ENCODE results near the gene LTBP2.

LTBP2 gene

GRCh38 chr14:74611650-74612349 is at the start of gene LTBP2:
TSS of gene LTBP2 (minus strand) at chr14:74612237. CDS start at chr14:74611944, 293 bp downstream.
- DNase-seq = peak; percentile 84

GRCh38 chr14:74660863-74661262 is 48.8 kb upstream of the LTBP2 start:
- no peak for DNase-seq

- DNase-seq = no peak
Observed at GRCh38 chr14:74660167-74660566, 48.1 kb upstream of the LTBP2 start.

GRCh38 chr14:74658535-74659131 is 46.6 kb upstream of the LTBP2 start:
- no peak for DNase-seq

GRCh38 chr14:74656964-74657363 is 44.9 kb upstream of the LTBP2 start:
- DNase-seq = no peak

- DNase-seq = no peak
Observed at GRCh38 chr14:74655599-74656395, 43.8 kb upstream of the LTBP2 start.

GRCh38 chr14:74654931-74655330 is 42.9 kb upstream of the LTBP2 start:
- DNase-seq = no peak

GRCh38 chr14:74653386-74654138 is 41.5 kb upstream of the LTBP2 start:
- peak; percentile 56 for DNase-seq

- no peak for DNase-seq
Observed at GRCh38 chr14:74652541-74652940, 40.5 kb upstream of the LTBP2 start.

GRCh38 chr14:74650927-74651686 is 39.1 kb upstream of the LTBP2 start:
- no peak for DNase-seq

- DNase-seq = no peak
Observed at GRCh38 chr14:74649673-74650072, 37.6 kb upstream of the LTBP2 start.

GRCh38 chr14:74649167-74649566 is 37.1 kb upstream of the LTBP2 start:
- no peak for DNase-seq

GRCh38 chr14:74648601-74649000 is 36.6 kb upstream of the LTBP2 start:
- DNase-seq = no peak

GRCh38 chr14:74647678-74648461 is 35.8 kb upstream of the LTBP2 start:
- DNase-seq = no peak

- peak; percentile 31 for DNase-seq
Observed at GRCh38 chr14:74647061-74647677, 35.1 kb upstream of the LTBP2 start.

- no peak for DNase-seq
Observed at GRCh38 chr14:74645756-74646470, 33.9 kb upstream of the LTBP2 start.

- DNase-seq = peak; percentile 59
Observed at GRCh38 chr14:74645244-74645643, 33.2 kb upstream of the LTBP2 start.

GRCh38 chr14:74641601-74642391 is 29.8 kb upstream of the LTBP2 start:
- no peak for DNase-seq

GRCh38 chr14:74638966-74639365 is 26.9 kb upstream of the LTBP2 start:
- DNase-seq = peak; percentile 51

GRCh38 chr14:74638066-74638465 is 26.0 kb upstream of the LTBP2 start:
- peak; percentile 99 for DNase-seq
